ENCODE measurements around the gene UQCR11.

Gene UQCR11

DNA sequence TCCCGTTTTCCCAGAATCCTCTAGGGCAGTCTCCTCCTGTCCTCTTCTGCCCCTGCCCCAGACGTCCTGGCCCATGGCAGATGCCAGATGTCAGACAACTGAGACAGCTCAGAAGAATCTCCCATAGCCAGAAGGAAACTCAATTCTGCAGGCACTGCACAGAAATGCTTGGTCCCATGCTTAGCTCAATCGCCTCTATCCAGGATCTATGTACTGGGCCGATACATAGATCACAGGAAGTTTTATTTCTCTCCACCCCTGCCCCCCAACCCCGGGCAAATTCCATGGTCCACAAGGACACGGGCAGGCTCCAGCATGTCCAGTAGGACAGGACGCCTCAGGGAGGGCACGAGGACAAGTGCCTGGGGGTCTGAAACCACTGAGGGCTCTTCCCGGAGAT is 17.4 kb downstream of the UQCR11 start:
- no peak for DNase-seq

DNA sequence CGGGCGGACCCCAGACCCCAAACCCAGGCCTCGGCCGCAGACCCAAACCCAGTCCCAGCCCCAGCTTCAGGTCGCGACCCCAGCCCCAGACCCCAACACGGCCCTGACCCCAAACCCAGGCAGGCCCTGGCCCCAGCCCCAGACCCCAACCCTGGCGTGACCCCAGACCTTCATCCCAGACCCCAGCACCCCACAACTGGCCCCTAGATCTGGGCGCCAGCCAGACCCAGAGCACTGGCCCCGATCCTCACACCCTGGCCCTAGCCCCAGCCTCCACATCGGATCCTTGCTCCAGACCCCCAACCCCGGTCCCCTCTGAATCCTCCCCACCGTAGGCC is 20.1 kb downstream of the UQCR11 start:
- DNase-seq = no peak

DNA sequence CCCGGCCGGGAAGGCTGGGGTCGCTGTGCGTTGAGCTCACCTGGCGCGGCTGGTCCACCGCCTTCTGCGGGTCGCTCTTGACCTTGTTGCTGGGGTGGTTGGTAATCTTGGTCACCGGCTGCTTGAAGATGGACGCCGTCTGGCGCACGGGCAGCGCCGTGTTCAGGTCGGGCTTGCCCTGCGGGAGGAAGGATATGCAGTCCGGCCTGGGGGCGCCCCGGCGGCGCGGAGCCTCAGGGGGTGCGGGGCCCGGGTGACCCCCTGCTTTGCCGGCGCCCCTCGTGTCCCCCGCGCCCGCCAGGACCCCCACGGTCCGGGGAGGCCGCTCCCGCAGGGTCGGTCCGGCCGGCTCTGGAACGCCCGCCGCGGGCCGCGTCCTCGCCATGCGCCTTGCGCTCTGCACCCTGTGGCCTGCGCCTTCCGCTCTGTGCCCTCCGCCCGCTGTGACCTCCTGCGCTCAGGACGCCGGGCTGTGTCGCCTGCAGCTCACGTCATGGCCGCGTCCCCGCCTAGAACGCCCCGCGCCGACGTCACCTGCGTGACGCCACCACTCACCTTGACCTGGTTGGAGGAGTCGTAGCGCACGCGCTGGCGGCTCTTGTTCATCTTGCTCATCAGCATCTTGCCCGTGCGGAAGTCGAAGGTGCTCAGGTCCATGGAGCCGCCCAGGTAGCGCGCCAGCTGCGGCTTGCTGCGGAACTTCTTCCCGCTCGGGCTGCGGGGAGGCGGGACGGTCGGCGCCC is 20.6 kb downstream of the UQCR11 start:
- no peak for DNase-seq

DNA sequence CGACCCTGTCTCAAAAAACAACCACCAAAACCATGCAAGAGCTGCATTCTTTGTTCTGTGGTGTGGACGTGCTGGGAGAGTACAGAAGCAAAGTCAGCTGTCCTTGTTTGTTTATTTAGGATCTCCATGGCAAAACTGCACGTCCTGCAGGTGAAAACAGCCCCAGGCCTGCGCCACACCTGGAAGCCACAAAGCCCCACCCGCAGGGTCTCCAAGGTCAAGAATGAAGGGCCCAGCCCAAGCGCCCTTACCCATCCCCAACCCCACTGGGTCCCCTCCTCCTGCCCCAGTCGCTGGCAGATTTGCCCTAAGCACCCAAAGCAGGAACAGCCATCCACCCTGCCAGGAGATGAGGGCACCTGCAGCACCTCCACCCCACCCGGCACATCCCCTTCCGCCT is 23.1 kb downstream of the UQCR11 start:
- no peak for DNase-seq

DNA sequence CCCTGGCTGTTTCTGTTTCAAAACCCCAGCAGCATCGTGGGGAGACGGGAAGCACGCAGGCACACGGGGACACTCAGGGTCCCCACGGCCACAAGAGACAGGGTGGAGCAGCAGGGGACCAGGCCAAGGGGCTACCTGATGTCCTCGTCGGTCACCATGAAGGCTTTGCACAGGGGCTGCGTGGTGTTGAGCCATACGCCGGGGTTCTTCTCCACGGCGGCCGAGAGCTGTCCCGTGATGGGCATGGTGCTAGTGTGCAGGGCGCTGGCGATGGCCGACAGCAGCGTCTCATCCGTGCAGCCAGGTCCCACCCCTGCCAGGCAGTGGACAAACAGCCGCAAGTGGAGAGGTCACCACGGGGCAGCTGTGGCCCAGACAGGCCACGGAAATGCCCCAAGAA is 24.3 kb downstream of the UQCR11 start:
- no peak for DNase-seq

DNA sequence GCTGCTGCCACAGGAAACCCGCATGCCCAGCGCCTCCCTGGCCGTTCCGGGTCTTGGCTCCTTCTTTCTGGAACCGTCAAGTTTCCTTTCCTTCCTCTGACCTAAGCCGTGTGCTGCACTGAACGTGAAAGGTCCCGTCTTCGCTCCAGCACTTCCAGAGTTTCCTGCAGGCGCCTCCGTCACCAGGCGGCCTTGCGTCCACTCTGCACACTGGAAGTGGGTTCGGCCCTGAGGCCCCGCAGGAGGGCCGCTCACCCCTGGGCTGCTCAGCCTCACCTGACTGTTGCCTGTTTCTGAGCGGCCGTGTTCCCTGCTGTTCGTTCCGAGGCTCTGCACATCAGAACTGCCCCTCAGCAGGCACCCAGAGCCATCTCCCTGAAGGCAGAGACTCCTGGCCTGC is 24.9 kb downstream of the UQCR11 start:
- DNase-seq = no peak

DNA sequence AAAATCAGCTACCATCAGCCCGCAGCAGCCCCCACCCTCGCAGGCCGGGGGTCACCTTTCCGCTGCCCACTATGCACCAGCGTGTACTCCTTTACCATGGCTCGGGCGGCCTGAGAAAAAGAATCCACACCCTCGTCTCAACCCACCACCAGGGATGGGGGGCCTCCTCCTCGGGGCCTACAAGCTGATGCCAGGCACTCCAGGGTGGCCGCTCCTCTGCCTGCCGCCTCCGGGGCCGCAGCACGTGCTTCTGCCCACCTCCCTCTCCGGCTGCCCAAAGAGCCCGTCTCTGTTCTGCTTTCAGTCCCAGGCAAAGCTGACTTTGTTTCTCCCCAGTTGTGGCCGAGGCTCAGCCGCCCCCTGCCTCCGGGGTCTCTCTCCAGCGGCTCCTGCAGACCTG is 26.0 kb downstream of the UQCR11 start:
- DNase-seq = no peak

DNA sequence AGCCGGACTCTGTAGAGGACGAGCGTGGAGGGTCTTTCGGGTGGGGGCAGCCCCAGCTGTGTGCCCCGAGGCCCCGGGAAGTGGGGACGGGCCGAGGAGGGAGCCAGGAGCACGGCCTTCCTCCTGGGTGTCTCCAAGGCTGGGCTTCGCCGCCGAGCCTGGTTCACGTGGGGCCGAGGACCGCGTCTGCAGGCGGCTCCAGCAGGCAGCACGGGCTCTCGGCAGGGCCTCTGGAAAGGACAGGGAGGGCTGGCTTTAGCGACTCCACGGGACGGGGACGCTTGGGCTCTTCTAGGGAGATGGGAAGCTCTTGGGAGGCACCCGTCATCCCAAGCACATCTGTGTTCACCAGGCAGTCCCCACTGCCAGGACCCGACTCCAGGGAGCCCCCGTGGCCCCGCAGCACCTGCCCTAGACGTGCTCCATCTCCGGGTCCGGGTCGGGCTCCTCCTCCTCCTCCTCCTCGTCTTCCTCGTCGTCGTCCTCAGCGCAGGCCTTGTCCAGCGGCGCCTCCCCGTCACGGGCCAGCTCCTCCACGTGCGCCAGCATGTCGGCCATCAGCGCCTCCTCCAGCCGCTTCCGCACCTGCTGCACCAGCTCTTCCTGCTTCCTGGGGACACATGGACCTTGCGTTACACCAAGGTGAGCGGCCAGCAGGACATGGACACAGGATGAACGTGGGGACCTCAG is 27.2 kb downstream of the UQCR11 start:
- DNase-seq = no peak

DNA sequence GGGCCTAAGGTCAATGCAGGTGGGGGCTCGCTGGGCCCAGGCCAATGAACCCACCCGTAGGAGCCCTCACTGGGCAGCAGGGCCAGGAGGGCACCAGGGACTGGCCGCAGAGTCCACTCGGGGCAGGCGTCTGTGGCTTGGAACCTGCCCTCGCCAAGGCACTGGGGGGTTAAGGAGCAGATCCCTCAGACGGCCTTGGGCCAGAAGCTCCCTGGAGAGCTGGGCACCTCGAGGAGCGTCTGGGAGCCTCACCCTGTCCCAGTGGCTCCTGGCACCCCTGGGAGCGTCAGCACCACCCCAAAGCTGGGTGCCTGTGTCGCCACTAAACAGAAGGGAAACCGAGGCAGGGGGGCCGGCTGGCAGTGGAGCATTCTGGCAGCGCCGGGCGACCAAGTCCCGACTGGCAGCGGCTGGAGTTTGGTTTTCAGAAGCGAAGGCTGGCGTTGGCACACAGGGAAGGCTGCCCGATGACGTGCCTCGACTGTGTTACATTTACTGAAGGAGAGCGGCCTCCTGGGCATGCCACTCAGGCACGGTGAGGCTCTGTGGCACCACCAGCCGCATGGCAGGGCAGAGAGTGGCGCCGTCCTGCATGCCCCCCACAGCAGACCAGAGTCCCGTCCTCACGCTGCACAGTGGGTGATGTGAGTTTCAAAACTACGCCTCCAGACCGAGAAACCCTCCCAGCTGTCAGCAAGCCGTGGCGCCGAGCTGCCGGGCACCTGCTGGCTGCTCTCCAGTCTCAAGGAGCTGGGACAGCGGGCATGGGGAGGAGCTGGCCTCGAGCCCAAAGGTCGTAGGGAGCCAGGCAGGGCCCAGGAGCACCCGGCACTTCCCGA is 28.0 kb downstream of the UQCR11 start:
- DNase-seq = no peak

DNA sequence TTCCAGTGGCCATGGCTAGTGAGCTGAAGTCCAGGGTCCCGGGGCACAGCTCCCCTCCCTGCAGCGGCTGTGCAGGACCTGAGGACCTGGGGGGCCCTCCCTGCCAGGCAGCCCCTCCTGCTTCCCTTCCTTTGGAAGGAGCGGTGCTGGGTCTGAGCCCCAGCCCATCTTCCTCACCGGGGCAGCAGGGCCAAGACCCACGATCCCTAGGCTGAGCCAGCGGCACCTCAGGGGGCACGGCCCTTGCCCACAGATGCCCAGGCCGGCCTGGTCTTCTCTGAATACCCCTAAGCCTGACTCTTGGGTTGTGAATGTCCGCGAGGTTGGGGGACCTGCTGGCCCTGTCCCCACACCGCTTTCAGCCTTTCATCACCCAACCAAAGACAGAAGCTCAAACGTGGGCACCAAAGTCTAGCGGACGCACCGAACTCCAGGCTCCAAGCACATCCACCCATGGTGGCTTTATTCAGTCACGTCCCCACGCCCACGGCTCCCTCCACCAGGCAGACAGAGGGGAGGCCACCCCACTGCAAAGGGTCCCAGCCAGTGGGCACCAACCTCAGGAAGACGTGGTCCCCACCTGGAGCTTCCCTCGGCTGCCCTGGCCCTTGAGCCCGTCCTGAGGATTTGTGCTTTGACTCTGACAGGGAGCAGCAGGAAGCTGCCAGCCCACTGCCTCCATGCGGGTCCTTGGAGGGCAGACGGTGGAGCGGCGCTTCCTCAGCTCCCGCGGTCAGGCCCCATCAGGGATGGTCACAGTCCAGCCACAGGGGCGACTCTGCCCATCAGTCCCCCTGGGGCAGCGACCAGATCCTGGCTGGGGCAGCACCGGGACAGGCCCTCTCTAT is 28.8 kb downstream of the UQCR11 start:
- no peak for DNase-seq

DNA sequence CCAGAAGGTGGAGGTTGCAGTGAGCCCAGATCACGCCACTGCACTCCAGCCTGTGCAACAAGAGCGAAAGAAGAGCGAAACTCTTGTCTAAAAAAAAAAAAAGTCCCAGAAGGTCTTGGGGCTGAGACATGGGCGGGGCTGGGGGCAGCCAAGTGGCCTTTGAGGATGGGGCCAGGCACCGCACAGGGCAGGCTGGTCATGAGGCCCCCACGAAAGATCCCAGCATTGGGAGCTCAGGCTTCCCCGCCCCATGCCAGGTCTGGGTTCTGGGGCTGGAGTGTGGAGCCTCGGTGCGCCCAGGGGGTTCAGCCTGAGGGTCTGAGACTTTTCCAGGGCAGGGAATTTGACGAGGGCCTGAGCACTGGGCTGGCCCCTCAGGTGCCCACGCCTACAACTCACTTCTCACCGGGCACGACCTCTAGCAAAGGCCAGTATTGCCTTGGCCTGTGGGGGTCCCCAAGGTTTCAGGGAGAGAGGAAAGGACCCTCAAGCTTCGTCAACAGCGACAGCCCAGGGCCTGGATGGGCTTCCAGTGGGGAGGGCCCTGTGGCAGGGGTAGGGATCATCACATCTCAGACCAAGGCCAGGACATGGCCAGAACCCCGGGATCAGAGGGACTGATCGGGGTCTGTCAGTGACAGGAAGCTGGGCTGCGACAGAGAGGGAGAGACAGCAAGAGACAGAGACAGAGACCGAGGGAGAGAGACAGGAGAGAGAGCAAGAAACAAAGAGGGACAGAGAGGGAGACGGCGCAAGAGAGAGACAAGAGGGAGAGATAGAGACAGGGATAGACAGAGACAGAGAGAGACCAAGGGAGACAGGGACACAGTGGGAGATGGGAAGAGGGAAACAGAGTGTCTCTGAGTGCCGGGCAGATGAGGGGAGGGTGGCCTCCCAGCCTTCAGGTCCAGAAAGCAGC is 29.7 kb downstream of the UQCR11 start:
- no peak for DNase-seq

DNA sequence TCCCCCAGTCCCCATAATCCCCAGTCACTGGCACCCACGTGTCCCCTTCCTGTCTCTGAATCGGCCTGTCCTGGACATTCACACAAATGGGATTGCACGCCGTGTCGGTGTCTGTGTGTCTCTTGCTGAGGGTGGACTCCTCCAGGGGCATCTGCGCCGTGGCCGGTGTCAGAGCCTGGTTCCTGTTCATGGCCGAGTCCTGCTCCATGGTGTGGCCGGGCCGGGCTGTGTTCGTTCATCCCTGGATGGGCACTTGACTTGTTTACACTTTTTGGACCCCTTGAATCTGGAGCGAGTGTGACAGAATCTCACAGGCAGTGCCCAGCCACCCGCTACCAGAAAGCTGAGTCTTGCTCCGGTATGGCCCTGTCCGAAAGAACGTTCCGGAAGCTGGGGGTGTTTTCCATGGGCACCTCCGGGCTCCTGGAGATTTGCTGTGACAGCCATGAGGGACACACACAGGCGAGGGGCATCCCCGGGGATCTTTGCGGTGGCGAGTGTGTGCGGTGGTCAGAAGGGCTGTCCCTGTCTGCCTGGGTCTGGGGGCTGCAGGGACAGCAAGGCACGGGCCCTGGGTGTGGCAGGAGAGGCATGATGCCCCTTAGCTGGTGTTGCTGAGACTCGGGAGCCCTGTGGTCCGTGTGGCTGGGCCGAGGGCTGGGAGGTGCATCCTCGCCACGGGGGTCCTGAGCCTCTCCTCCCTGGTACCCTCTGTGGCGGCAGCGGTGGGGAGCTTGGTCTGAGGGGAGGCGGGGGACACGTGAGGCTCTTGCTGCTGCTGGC is 30.7 kb downstream of the UQCR11 start:
- DNase-seq = no peak

DNA sequence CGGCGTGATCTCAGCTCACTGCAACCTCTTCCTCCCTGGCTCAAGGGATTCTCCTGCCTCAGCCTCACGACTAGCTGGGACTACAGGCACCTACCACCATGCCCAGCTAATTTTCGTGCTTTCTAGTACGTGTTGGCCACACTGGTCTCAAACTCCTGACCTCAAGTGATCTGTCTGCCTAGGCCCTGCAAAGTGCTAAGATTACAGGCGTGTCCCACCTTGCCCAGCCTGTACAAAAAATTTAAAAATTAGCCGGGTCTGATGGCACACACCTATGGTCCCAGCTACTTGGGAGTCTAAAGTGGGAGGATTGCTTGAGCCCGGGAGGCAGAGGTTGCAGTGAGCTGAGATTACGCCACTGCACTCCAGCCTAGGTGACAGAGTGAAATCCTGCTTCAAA is 32.5 kb downstream of the UQCR11 start:
- DNase-seq = no peak

DNA sequence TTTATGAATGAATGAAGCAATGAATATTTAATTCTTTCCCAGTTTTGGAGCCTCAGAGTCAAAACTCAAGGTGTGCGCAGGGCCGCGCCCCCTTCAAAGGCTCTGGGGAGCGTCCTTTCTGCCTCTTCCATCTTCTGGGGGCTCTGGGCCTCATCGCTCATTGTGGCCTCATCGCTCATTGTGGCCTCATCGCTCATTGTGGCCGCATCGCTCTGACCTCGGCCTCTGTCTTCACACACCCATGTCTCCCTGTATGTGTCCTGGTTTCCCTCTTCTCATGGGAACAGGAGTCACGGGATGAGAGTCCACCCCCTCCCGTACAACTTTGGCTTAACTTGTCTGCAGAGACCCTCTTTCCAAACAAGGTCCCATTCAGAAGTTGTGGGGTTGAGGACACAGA is 33.9 kb downstream of the UQCR11 start:
- DNase-seq = no peak

DNA sequence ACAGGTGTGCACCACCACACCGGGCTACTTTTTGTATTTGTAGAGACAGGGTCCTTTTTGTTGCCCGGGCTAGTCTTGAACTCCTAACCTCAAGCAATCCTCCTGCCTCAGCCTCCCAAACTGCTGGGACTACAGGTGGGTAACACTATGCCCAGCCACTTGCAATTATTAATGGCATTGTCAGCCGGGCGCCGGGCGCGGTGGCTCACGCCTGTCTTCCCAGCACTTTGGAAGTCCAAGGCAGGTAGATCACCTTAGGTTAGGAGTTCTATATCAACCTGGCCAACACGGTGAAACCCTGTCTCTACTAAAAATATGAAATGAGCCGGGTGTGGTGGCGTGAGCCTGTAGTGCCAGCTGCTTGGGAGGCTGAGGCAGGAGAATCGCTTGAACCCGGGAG is 34.4 kb downstream of the UQCR11 start:
- DNase-seq = no peak

DNA sequence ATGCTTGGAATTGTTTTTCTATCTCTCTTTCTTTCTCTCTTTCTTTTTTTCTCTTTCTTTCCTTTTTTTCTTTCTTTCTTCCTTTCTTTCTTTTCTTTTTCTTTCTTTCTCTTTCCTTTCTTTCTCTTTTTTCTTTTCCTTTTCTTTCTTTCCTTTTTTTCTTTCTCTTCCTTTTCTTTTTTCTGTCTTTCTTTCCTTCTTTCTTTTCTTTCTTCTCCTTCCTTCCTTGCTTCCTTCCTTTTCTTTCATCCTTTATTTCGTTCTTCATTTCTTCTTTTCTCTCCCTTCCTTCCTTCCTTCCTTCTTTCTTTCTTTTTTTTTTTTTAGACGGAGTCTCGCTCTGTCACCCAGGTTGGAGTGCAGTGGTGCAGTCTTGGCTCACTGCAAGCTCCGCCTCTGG is 35.3 kb downstream of the UQCR11 start:
- no peak for DNase-seq

DNA sequence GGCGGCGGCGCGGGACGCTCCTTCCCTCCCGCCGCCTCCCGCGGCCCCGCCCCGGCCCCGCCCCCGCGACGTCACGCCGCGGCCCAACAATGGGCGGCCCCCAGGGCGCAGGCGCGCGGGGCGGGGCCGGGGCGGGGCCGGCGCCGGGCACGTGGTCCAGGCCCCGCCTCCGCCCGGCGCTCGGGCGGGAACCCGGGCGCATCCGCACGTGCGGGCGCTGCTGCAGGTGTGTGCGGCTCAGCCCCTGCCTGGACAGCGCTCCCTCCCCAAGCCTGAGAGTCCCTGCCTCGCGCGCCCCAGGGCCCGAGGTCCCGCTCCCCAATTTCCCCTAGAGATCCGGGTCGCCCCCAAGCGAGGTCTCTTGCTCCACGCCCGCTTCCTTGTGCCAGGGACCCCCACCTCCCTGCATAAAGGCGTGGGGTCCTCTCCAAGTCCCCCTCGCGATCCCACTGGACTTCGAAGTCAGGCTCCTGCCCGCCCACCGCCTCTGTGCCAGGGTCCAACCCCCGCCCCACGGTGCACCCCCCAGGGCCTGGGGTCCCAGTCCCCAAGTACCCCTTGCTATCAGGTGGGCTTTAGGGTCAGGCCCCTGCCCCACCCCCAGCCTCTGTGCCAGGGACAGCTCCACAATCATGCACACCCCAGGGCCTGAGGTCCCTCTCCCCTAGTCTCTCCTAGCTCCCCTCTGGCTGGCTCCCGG is 36.8 kb downstream of the UQCR11 start, which contains the start of gene MEX3D:
Gene MEX3D (minus strand): TSS at position 6 of the 700 bp plus-strand sequence. CDS start 267 bp downstream, outside the sequence.
- peak; percentile 79 to 80 for DNase-seq

DNA sequence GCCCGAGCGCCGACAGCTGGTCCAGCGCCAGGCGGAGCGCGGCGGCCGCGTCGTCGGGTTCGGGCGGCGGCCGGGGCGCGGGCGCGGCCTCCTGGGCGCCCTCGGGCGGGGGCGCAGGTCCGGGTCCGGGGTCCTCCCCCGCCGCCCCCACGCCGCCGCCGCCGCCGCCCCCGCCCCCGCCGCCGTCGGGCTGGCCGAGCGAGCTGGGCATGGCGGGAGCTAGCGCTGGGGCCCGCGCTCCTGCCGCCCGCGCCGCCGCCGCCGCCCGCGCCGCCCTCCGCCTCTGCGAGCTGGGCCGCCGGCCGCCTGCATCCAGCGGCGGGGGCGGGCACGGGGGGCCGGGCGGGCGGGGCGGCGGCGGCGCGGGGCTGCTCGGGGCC is 37.4 kb downstream of the UQCR11 start:
- DNase-seq = no peak

DNA sequence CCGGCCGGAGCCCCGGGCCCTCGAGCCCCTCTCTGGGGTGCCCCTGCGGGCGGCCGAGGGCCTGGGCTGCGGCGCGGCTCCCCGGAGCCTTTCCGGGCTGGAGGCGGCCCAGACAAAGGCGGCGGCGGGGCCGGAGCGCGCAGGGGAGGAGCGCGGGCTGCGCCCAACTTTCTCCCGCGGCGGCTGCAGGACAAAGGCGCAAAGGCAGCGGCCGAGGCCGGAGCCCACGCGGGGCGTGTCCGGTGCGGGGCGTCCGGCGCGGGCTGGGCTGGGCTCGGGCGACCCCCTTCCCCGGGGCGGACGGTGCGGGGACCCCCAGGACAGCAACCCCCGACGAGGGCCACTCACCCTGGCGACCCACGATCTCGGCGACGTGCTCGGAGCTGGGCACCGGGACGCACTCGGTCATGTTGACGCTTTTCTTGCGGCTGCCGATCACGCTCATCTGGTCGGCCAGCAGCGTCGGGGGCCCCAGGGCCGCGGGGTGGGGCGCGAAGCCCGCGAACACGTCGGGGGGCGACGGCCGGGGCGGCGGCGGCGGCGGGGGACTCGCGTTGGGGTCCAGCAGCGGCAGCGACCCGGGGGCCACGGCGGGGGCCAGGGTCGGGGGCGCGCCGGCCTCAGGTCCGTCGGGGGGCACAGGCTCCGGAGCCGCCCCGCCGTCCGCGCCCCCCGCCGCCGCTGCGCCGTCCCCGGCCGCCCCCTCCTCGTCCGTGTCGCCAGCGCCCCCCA is 38.0 kb downstream of the UQCR11 start:
- DNase-seq = no peak

Measured in activated CD4-positive, alpha-beta T cell treated with anti-CD3 and anti-CD28 coated beads for 4 hours (primary cell).